ENCODE results near the gene DCUN1D3.

- TF ChIP-seq, protein P1, sequence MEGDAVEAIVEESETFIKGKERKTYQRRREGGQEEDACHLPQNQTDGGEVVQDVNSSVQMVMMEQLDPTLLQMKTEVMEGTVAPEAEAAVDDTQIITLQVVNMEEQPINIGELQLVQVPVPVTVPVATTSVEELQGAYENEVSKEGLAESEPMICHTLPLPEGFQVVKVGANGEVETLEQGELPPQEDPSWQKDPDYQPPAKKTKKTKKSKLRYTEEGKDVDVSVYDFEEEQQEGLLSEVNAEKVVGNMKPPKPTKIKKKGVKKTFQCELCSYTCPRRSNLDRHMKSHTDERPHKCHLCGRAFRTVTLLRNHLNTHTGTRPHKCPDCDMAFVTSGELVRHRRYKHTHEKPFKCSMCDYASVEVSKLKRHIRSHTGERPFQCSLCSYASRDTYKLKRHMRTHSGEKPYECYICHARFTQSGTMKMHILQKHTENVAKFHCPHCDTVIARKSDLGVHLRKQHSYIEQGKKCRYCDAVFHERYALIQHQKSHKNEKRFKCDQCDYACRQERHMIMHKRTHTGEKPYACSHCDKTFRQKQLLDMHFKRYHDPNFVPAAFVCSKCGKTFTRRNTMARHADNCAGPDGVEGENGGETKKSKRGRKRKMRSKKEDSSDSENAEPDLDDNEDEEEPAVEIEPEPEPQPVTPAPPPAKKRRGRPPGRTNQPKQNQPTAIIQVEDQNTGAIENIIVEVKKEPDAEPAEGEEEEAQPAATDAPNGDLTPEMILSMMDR (IDR thresholded peaks at IDR 0.05 in 2 of 3, conservative IDR thresholded peaks at IDR 0.05 in 1 of 3; ENCODE audit: borderline replicate concordance in 1 of 3, insufficient read depth in 1 of 3, low read depth in 2 of 3, low read length in 2 of 3): no peak
- TF ChIP-seq FOSL1 (IDR thresholded peaks at IDR 0.05; ENCODE audit: low read depth) (no peak), POLR2A (IDR thresholded peaks at IDR 0.05; ENCODE audit: borderline replicate concordance, extremely low read depth, insufficient read depth, insufficient read length) (no peak), POLR2AphosphoS5 (IDR thresholded peaks at IDR 0.05; ENCODE audit: low read depth, low read length) (no peak), CEBPB (IDR thresholded peaks at IDR 0.05; ENCODE audit: low read depth) (no peak), JUND (IDR thresholded peaks at IDR 0.05) (no peak)
Observed at GRCh38 chr16:20854963-20855362, 45.2 kb downstream of the DCUN1D3 start.
